Measurements from ENCODE around the gene SPEG. TPM values are rescaled to one million over a fixed set of nuclear protein-coding genes. Genes with fewer than 3 reads are reported as not detected.

SPEG gene
- total and polyA plus RNA-seq, 7 donors: 6.0 to 321 (median 123) TPM

GRCh38 chr2:219511547-219512325 is 77.1 kb downstream of the SPEG start:
- peaks cover 0 to 29% (median 22%) of the 10 kb centered on the region in 4 donors for H3K4me1 ChIP-seq
- no peak overlapping the region for H3K4me3 ChIP-seq
- intact Hi-C loops (cut with DNase I): no loop called here
- H3K36me3 ChIP-seq: peaks cover 0 to 8% (median under 1%) of the 10 kb centered on the region in 4 donors
- WGBS, 2 donors: 27 to 37% methylated on average over 15 of the region's 15 CpGs
- no peak overlapping the region for H3K27ac ChIP-seq
- H3K9me3 ChIP-seq: no peaks in the 10 kb centered on the region
- DNase-seq: no peak
- H3K27me3 ChIP-seq: peaks cover 6 to 56% (median 9%) of the 10 kb centered on the region in 3 donors
- no peak for TF ChIP-seq POLR2A (IDR thresholded peaks at IDR 0.05)
- no peak for TF ChIP-seq POLR2AphosphoS5 (IDR thresholded peaks at IDR 0.05)
- no peak for TF ChIP-seq EP300 (IDR thresholded peaks at IDR 0.05)
- no peak for TF ChIP-seq CTCF (IDR thresholded peaks at IDR 0.05)

- Histone ChIP-seq H3K27ac (no peak overlapping the region), H3K4me1 (peaks cover 0 to 29% (median 22%) of the 10 kb centered on the region in 4 donors), H3K4me3 (no peak overlapping the region), H3K9me3 (no peaks in the 10 kb centered on the region), H3K36me3 (no peaks in the 10 kb centered on the region), H3K27me3 (peaks cover 6 to 56% (median 9%) of the 10 kb centered on the region in 3 donors)
- no peak for DNase-seq
- intact Hi-C loops (cut with DNase I): no loop called here
- TF ChIP-seq POLR2AphosphoS5 (IDR thresholded peaks at IDR 0.05) (no peak), CTCF (IDR thresholded peaks at IDR 0.05) (no peak), POLR2A (IDR thresholded peaks at IDR 0.05) (no peak), EP300 (IDR thresholded peaks at IDR 0.05) (no peak)
- 15 to 21% methylated on average over 16 of the region's 16 CpGs for WGBS, 2 donors
Measured at GRCh38 chr2:219512524-219513216, 78.0 kb downstream of the SPEG start.

GRCh38 chr2:219513787-219514186 is 79.1 kb downstream of the SPEG start:
- intact Hi-C loops (cut with DNase I): no loop called here
- WGBS, 2 donors: 11 to 18% methylated on average over 4 of the region's 4 CpGs
- Histone ChIP-seq H3K27me3 (peaks cover 6 to 50% (median 9%) of the 10 kb centered on the region in 3 donors), H3K4me3 (no peak overlapping the region), H3K9me3 (no peaks in the 10 kb centered on the region), H3K27ac (no peak overlapping the region), H3K36me3 (no peaks in the 10 kb centered on the region), H3K4me1 (peaks cover 0 to 23% (median 19%) of the 10 kb centered on the region in 4 donors)
- no peak for TF ChIP-seq CTCF (IDR thresholded peaks at IDR 0.05)
- TF ChIP-seq POLR2A (IDR thresholded peaks at IDR 0.05): no peak
- TF ChIP-seq POLR2AphosphoS5 (IDR thresholded peaks at IDR 0.05): no peak
- TF ChIP-seq EP300 (IDR thresholded peaks at IDR 0.05): no peak
- DNase-seq: no peak

- Histone ChIP-seq H3K27me3 (peaks cover 6 to 50% (median 9%) of the 10 kb centered on the region in 3 donors), H3K4me3 (no peak within 1 kb of the TSS), H3K36me3 (no peaks in the 10 kb centered on the region), H3K9me3 (no peaks in the 10 kb centered on the region), H3K4me1 (peaks cover 0 to 18% (median 14%) of the 10 kb centered on the region in 4 donors), H3K27ac (no peak within 1 kb of the TSS)
- DNase-seq: no peak
- no peak for TF ChIP-seq POLR2A (IDR thresholded peaks at IDR 0.05)
- TF ChIP-seq CTCF (IDR thresholded peaks at IDR 0.05): no peak
- TF ChIP-seq EP300 (IDR thresholded peaks at IDR 0.05): no peak
- no peak for TF ChIP-seq POLR2AphosphoS5 (IDR thresholded peaks at IDR 0.05)
- intact Hi-C loops (cut with DNase I): no loop called here
- WGBS, 2 donors: 7 to 8% methylated on average over 31 of the region's 31 CpGs
Measured at GRCh38 chr2:219514196-219514761, 79.6 kb downstream of the SPEG start, which contains the start of gene ASIC4. Gene ASIC4 (plus strand): TSS chr2:219514482. CDS start chr2:219514725, 243 bp downstream.

Data from sigmoid colon (tissue), 7 donors.